Measurements from ENCODE around the gene C19orf25. TPM values are rescaled to one million over a fixed set of nuclear protein-coding genes. Genes with fewer than 3 reads are reported as not detected.
"Not testable (repeated sequence)": the region's sequence is repeated elsewhere in the genome, so short reads cannot be mapped to it uniquely, and the experiment has no call there.

C19orf25 gene
- total RNA-seq, 2 experiments from 2014 or later = 24.4 to 26.9 TPM

DNA sequence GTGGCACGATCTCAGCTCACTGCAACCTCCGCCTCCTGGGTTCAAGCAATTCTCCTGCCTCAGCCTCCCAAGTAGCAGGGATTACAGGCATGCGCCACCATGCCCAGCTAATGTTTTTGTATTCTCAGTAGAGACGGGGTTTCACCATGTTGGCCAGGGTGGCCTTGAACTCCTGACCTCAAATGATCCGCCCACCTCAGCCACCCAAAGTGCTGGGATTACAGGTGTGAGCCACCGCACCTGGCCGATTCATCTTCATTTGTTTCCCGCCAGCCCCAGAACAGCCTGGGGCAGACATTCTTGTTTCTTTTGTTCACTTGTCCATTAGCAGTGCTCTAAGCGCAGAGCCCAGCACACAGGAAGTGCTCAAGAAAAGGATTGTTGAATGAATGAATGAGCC is 2.0 kb downstream of the C19orf25 start:
- H3K27me3 Mint-ChIP-seq, H3K9me3 Mint-ChIP-seq, H3K27ac Mint-ChIP-seq, DNase-seq, POLR2A ChIA-PET, H3K36me3 Mint-ChIP-seq: not testable (repeated sequence)
- CTCF ChIA-PET = interaction anchor here (1.0 kb wide), 2 partner anchors 11 to 32 kb away, joined by 3 read pairs; no protein-coding TSS in a partner anchor
- Mint-ChIP-seq H3K4me3 (peak overlapping the region; percentile 49), H3K4me1 (ENCODE audit: low read depth) (peaks cover 11% of the 10 kb centered on the region)
- intact Hi-C loops (cut with micrococcal nuclease) = loop anchor here (5.0 kb wide), 1 partner anchor 35 kb away; the partner anchor contains the start of gene ADAMTSL5

DNA sequence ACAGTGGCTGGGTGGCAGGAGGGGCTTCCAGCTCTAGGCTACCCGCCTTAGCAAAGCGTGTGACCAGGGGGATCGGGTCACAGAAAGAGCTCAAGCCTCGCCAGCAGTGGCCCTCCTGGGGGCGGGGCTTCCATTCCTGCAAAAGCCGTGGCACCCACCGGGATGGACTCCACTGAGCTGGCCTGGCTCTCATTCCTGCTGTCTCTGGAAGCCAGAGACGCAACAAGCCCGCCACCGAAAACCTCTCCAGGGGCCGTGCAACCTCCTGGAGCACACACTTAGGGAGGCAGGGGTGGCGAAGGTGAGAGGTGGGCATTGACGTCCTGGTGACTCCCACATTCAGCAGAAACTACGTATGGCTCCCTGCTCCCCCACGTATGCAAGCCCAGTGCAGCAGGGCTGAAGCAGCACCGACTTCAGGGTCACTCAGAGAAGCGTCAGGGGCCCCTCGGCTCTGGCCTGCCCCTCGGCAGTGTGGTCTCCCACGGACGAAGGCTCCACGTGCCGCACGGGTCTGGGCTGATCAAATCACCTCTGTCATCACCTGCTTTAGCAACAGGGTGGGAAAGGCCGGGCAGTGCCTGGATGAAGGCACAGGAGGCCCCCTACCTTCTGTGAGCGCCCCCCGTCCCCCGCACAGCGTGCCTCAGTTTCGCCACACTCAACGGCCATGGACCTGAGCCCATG is 3.1 kb downstream of the C19orf25 start:
- Mint-ChIP-seq H3K9me3 (no peaks in the 10 kb centered on the region), H3K36me3 (peaks cover 3% of the 10 kb centered on the region), H3K27ac (no peak overlapping the region), H3K4me1 (ENCODE audit: low read depth) (peaks cover 15% of the 10 kb centered on the region), H3K4me3 (no peak overlapping the region), H3K27me3 (no peaks in the 10 kb centered on the region)
- ChIA-PET CTCF (interaction anchor here (2.2 kb wide), 1 partner anchor 10 kb away, joined by 6 read pairs; no protein-coding TSS in a partner anchor), POLR2A (interaction anchor here (1.5 kb wide), 1 partner anchor 9 kb away, joined by 3 read pairs; no protein-coding TSS in a partner anchor)
- DNase-seq = no peak
- intact Hi-C loops (cut with micrococcal nuclease) = loop anchor here (5.0 kb wide), 1 partner anchor 36 kb away; the partner anchor contains the start of gene ADAMTSL5

DNA sequence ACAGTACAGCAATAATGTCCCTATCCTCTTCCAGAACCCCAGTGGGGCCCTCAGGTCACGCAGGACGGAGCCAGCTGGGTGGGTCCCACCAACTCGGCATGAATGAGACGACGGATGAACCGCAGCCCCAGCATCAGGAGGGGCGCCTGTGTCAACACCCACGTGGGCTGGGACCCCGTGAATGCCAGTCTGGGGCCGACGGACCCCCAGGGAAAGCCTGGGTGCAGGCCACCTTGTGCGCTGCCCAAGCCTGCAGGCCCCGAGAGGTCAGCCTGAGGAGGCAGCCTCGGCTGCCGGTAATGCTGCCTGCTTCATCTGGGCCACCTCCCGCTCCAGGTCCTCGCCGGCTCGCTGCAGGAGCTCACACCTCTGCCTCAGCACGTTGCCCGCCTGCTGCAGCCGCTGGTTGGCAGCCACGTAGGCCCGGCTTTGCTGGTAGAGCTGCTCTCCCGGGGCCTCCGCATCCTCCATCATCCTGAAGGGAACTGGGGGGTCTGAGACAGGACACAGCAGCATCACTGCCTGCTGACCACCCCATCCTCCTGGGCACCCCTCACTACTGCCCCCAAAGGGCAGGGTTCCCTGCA is 4.2 kb downstream of the C19orf25 start:
- POLR2A ChIA-PET = interaction anchor here (1.5 kb wide), 1 partner anchor 8 kb away, joined by 3 read pairs; no protein-coding TSS in a partner anchor
- peaks cover 18% of the 10 kb centered on the region for H3K4me1 Mint-ChIP-seq (ENCODE audit: low read depth)
- H3K4me3 Mint-ChIP-seq = no peak overlapping the region
- no peaks in the 10 kb centered on the region for H3K9me3 Mint-ChIP-seq
- intact Hi-C loops (cut with micrococcal nuclease) = loop anchor here (5.0 kb wide), 2 partner anchors 37 to 38 kb away; partner anchors contain the start of genes ADAMTSL5 and RPS15
- peaks cover 3% of the 10 kb centered on the region for H3K36me3 Mint-ChIP-seq
- H3K27ac Mint-ChIP-seq = no peak overlapping the region
- CTCF ChIA-PET = interaction anchor here (2.2 kb wide), 1 partner anchor 9 kb away, joined by 6 read pairs; no protein-coding TSS in a partner anchor
- no peak for DNase-seq
- H3K27me3 Mint-ChIP-seq = peaks cover 3% of the 10 kb centered on the region

DNA sequence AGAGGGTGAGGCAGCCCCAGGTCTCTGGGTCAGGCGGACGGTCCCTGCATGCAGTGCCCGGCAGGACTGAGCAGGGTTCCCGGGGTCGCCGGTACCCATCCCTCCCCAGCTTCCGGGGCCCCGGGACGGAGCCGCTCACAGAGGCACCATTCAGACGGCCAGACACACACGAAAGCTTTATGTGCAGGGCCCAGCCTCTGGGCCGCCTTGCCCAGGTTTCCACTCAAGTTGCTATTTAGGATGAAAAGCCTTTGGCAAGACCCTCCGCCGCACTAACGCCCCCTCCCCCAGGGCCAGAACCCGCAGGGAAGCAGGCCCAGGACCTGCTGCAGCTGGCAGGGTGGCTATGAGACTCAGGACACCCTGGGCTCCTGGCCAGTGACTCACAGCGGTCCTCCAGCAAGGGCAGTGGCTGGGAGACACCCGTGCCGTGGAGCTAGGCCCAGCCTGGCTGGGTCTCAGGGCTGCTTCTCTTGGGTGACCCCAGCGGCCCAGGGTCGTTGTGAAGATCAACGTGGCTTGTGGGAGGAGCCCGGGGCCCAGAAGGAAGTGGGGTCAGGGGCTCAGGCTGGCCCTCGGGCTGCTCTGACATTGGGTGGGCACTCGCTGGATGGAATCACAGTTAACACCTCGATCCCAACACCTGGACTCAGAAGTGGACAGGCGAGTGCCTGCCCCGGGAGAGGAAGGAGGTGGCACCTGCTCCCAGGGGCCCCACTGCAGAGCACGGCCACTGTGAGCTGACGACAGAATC is 4.8 kb downstream of the C19orf25 start:
- intact Hi-C loops (cut with micrococcal nuclease) = loop anchor here (5.0 kb wide), 1 partner anchor 37 kb away; the partner anchor contains the start of gene RPS15
- CTCF ChIA-PET = interaction anchor here (2.2 kb wide), 1 partner anchor 8 kb away, joined by 6 read pairs; no protein-coding TSS in a partner anchor

DNA sequence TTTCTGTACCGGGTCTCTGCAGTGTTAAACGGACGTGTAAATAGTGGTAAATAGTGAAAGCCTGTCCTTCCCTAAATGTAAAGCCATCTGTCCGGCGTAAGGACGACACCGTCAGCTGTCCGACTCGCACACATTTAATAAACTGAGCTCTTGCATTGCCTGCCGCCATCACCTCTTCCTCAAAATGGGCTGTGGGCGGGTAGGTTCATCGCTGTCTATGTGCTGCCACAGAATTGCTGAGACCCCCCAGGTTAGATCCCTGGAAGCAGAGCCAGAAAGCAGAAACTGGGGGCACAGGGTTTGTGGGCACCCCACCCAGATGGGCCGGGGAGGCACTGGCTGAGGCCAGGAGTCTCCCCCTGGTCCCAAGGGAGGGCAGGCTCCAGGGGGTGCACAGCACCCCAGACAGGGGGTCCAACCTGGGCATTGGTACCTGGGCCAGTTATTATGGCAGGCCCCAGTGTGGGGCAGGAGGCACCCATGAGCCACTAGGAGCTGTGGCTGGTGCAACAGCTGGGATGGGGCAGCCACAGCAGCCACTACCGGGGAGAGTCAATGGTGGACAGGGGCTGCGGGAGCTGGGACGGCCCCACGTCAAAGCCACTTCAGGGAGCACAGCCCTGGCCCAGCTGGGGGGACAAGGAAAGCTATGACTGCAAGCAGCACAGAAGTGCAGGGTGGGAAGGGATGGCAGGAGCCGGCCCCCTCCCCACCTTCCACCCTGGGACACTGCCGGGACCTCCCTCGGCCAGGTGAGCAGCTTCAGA is 5.7 kb downstream of the C19orf25 start:
- ChIA-PET POLR2A (interaction anchor here (2.2 kb wide), 1 partner anchor 18 kb away, joined by 7 read pairs; no protein-coding TSS in a partner anchor), CTCF (no interaction called here)
- H3K27ac Mint-ChIP-seq = no peak overlapping the region
- H3K4me3 Mint-ChIP-seq = no peak overlapping the region
- H3K27me3 Mint-ChIP-seq = peaks cover 3% of the 10 kb centered on the region
- H3K4me1 Mint-ChIP-seq (ENCODE audit: low read depth) = peaks cover 14% of the 10 kb centered on the region
- intact Hi-C loops (cut with micrococcal nuclease) = loop anchor here (5.0 kb wide), 1 partner anchor 36 kb away; the partner anchor contains the start of gene RPS15
- no peak for DNase-seq
- no peaks in the 10 kb centered on the region for H3K9me3 Mint-ChIP-seq
- peaks cover 2% of the 10 kb centered on the region for H3K36me3 Mint-ChIP-seq

More for the DNA sequence above, 4.8 kb downstream of the C19orf25 start:
- peaks cover 3% of the 10 kb centered on the region for H3K27me3 Mint-ChIP-seq
- H3K36me3 Mint-ChIP-seq = peaks cover 3% of the 10 kb centered on the region
- DNase-seq = no peak
- peaks cover 17% of the 10 kb centered on the region for H3K4me1 Mint-ChIP-seq (ENCODE audit: low read depth)
- POLR2A ChIA-PET = interaction anchor here (1.5 kb wide), 1 partner anchor 8 kb away, joined by 3 read pairs; no protein-coding TSS in a partner anchor
- H3K9me3 Mint-ChIP-seq = no peaks in the 10 kb centered on the region
- H3K4me3 Mint-ChIP-seq = no peak overlapping the region
- no peak overlapping the region for H3K27ac Mint-ChIP-seq

DNA sequence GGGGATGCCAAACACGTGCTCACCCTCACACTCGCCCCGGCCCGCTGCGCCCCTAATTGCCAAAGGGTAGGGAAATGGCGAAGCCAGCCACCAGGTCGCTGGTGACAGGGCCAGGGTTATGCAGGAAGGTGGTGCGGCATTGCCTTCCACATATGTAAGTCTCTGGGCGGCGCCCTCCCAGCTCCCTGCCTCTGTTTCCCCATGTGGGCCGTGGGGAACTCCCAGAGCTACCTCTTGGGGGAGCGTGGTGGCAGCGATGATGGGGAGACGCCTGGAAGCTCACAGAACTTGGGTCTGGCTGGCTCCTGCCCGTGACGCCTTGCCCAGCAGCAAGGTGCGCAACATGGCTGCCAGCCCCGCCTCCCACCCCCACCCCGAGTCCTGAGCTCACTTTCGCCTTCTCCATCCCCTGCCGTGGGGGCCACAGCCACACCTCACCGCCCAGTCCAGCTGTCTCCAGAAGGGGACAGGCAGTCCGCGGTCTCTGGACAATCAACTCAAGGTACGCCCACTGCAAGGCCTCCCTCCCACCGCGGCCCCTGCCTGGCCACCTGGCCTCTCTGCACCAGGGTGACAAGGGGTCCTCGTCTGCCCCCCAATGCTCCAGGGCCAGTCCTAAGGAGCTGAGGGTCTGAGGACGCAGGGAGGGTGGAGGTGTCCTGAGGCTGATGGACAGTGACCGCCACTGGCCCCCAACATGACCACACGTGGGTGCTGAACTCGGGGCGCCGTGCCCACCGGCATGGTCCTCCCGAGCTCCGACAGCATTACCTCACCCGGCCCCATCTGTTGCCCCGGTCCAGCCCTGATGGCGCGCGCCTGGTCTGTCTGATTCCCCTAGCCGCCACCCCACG is 6.6 kb downstream of the C19orf25 start:
- CTCF ChIA-PET = interaction anchor here (1.1 to 1.4 kb wide), 2 partner anchors 18 to 27 kb away, joined by 3 to 5 read pairs; no protein-coding TSS in a partner anchor
- Mint-ChIP-seq H3K27me3 (peaks cover 3% of the 10 kb centered on the region), H3K4me1 (ENCODE audit: low read depth) (peaks cover 13% of the 10 kb centered on the region), H3K9me3 (no peaks in the 10 kb centered on the region), H3K4me3 (no peak overlapping the region), H3K36me3 (peaks cover 2% of the 10 kb centered on the region), H3K27ac (no peak overlapping the region)
- POLR2A ChIA-PET = interaction anchor here (2.2 kb wide), 1 partner anchor 17 kb away, joined by 7 read pairs; no protein-coding TSS in a partner anchor
- no peak for DNase-seq
- intact Hi-C loops (cut with micrococcal nuclease) = loop anchor here (5.0 kb wide), 1 partner anchor 35 kb away; the partner anchor contains the start of gene RPS15

DNA sequence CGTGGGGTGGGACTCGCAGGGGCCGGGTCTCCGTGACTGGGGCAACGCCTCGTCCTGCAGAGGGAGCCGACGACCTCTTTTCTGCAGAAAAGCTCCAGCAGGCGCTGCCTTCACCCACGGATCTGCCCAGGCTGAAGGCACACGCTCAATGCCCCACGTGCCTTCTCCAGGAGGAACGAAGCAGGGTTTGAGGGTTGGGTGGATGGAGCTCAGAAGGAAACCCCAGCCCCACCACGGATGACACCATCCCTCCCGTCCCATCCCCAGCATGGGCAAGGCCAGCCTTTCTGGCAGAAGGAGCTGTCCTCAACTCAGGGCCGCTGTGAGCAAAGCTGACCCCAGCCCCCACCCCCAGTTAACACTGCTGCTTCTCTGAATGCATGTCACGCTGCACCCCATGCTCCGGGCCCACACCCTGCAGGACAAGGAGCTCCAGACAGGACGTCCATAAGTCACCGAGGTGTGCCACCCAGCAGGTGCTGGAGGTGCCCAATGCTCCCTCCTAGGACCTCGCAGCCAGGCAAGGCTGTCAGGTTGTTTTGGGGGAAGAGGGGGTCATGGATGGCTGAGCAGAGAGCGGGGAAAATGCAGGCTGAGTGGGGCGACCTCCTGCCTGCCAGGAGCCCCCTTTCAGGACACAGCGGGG is 7.4 kb downstream of the C19orf25 start:
- intact Hi-C loops (cut with micrococcal nuclease) = loop anchor here (5.0 kb wide), 1 partner anchor 34 kb away; the partner anchor contains the start of gene RPS15
- Mint-ChIP-seq H3K9me3 (no peaks in the 10 kb centered on the region), H3K4me1 (ENCODE audit: low read depth) (peaks cover 9% of the 10 kb centered on the region), H3K27me3 (peaks cover 6% of the 10 kb centered on the region), H3K36me3 (peaks cover 2% of the 10 kb centered on the region), H3K27ac (no peak overlapping the region), H3K4me3 (no peak overlapping the region)
- peak; percentile 28 for DNase-seq
- ChIA-PET CTCF (interaction anchor here (1.1 to 1.4 kb wide), 2 partner anchors 17 to 26 kb away, joined by 3 to 5 read pairs; no protein-coding TSS in a partner anchor), POLR2A (interaction anchor here (1.0 to 2.2 kb wide), 2 partner anchors 16 to 31 kb away, joined by 4 to 7 read pairs; no protein-coding TSS in a partner anchor)

DNA sequence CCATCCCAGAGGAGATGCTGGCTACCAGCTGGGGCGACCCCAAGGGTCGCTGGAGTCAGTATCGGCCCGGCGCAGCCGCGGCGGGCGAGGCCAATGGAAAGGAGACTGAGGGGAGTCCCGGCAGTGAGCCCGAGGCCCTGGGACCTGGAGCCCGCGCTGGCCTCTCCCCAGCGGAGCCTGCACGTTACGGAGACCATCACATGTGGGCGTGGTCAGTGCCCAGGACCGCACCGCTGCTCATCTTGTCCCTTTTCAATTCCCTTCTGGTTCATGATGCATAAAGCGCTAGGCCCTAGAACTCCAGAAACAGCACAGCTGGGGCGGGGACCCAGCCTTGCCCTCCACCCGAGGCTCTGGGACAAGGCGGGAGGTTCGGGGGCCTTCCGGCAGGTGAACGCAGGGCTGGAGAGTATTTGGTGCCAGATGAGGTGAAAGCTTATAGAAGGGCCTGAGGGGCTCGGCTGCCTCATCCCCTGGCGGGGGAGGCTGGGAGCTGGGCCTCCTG is 8.0 kb downstream of the C19orf25 start:
- H3K36me3 Mint-ChIP-seq = peaks cover 2% of the 10 kb centered on the region
- no peak overlapping the region for H3K27ac Mint-ChIP-seq
- no peak overlapping the region for H3K4me3 Mint-ChIP-seq
- H3K27me3 Mint-ChIP-seq = peaks cover 7% of the 10 kb centered on the region
- intact Hi-C loops (cut with micrococcal nuclease) = loop anchor here (5.0 kb wide), 1 partner anchor 34 kb away; the partner anchor contains the start of gene RPS15
- peaks cover 9% of the 10 kb centered on the region for H3K4me1 Mint-ChIP-seq (ENCODE audit: low read depth)
- POLR2A ChIA-PET = interaction anchor here (0.7 to 2.2 kb wide), 3 partner anchors 15 to 31 kb away, joined by 3 to 7 read pairs (median 4); no protein-coding TSS in a partner anchor
- H3K9me3 Mint-ChIP-seq = no peaks in the 10 kb centered on the region
- CTCF ChIA-PET = interaction anchor here (1.1 to 3.4 kb wide), 3 partner anchors 16 to 26 kb away, joined by 3 to 13 read pairs (median 5); no protein-coding TSS in a partner anchor
- peak; percentile 49 for DNase-seq

DNA sequence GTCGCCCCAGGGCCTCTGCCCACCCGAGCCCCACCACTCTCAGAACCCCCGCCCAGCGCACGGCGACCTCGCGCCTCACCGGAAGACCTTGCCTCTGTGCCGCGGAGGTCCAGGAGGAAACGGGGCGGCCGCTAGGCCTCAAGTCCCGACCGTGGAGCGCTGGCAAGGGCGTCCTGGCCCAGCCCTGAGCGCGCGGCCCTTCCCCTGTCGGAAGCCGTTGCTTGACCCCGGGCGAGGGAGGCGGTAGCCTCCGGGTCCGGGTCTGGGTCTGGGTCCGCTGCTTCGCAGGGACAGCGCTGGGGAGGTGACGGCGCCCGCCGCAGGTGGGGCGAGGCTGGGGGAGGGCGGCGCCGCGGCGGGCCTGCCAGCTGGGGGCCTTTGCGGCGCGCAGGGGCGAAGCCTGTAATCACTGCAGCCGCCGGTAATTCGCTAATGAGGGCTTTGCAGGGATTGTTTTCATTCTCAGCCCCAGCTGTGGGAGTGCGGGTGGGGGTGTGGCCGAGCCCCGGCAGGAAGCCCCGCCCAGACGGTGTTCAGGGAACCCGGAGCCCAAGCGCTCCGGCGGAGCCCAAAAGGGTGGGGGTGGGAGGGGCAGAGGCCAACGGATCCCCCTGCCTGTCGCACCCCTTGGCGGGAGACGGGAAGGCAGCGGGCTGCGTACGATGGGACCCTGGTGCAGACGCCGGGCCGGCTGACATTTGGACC is 8.6 kb downstream of the C19orf25 start:
- intact Hi-C loops (cut with micrococcal nuclease) = loop anchor here (5.0 kb wide), 1 partner anchor 33 kb away; the partner anchor contains the start of gene RPS15
- H3K4me3 Mint-ChIP-seq = peak overlapping the region; percentile 53
- H3K4me1 Mint-ChIP-seq (ENCODE audit: low read depth) = peaks cover 9% of the 10 kb centered on the region
- H3K27me3 Mint-ChIP-seq = peaks cover 8% of the 10 kb centered on the region
- peak; percentile 77 for DNase-seq
- ChIA-PET CTCF (interaction anchor here (3.4 kb wide), 1 partner anchor 26 kb away, joined by 13 read pairs; no protein-coding TSS in a partner anchor), POLR2A (interaction anchor here (0.7 to 1.0 kb wide), 2 partner anchors 22 to 30 kb away, joined by 3 to 4 read pairs; no protein-coding TSS in a partner anchor)
- H3K36me3 Mint-ChIP-seq = peaks cover 2% of the 10 kb centered on the region
- no peaks in the 10 kb centered on the region for H3K9me3 Mint-ChIP-seq
- no peak overlapping the region for H3K27ac Mint-ChIP-seq

Data from activated CD4-positive, alpha-beta memory T cell treated with anti-CD3 and anti-CD28 coated beads for 36 hours (primary cell).